Neural progenitor cell (in vitro differentiated cells): ENCODE measurements around the gene OTOP2. TPM values are rescaled to one million over a fixed set of nuclear protein-coding genes. Genes with fewer than 3 reads are reported as not detected.
"Not testable (repeated sequence)": the region's sequence is repeated elsewhere in the genome, so short reads cannot be mapped to it uniquely, and the experiment has no call there.

Experiments
- DNase-seq: peaks from one replicate; pipeline ENCODE4 v3.0.0-alpha.2; 2016; ENCODE audit warnings: low spot score
- H2AFZ ChIP-seq: fragments of 200-600 bp; sonication (generic); replicated peaks from 2 replicates; pipeline ENCODE4 v1.6.1; 2016; ENCODE audit warnings: antibody characterized with exemption
- H3F3A ChIP-seq: fragments of 200-600 bp; sonication (generic); 2 replicates; pipeline ENCODE4 v1.6.1; 2016; ENCODE audit warnings: antibody characterized with exemption, low read depth
- H3K27ac ChIP-seq: fragments of 200-600 bp; sonication (generic); 2 replicates; pipeline ENCODE4 v1.5.1; 2016; ENCODE audit warnings: mild to moderate bottlenecking
- H3K27me3 ChIP-seq: fragments of 200-600 bp; sonication (generic); 2 replicates; pipeline ENCODE4 v1.6.1; 2016; ENCODE audit warnings: mild to moderate bottlenecking, moderate library complexity
- H3K36me3 ChIP-seq: fragments of 200-600 bp; sonication (generic); 2 replicates; pipeline ENCODE4 v1.5.1; 2016
- H3K4me1 ChIP-seq: fragments of 200-600 bp; sonication (generic); 2 replicates; pipeline ENCODE4 v1.6.1; 2016; ENCODE audit warnings: mixed run types
- H3K4me2 ChIP-seq: fragments of 200-600 bp; sonication (generic); 2 replicates; pipeline ENCODE4 v1.6.1; 2016
- H3K4me3 ChIP-seq: fragments of 200-600 bp; sonication (generic); 2 replicates; pipeline ENCODE4 v1.5.1; 2016
- H3K79me2 ChIP-seq: fragments of 200-600 bp; sonication (generic); 2 replicates; pipeline ENCODE4 v1.6.1; 2016; ENCODE audit warnings: low read depth
- H3K9ac ChIP-seq: fragments of 200-600 bp; sonication (generic); 2 replicates; pipeline ENCODE4 v1.6.1; 2016
- H3K9me3 ChIP-seq: fragments of 200-600 bp; sonication (generic); 2 replicates; pipeline ENCODE4 v1.5.1; 2016; ENCODE audit warnings: low read depth
- H4K20me1 ChIP-seq: fragments of 200-600 bp; sonication (generic); 2 replicates; pipeline ENCODE4 v1.6.1; 2016; ENCODE audit warnings: low read depth
- H3K27ac Mint-ChIP-seq: 3 replicates; pipeline ENCODE4 v1.8.0; 2021; ENCODE audit warnings: mixed read lengths
- H3K27me3 Mint-ChIP-seq: 2 replicates; pipeline ENCODE4 v1.8.0; 2022; ENCODE audit warnings: low read depth, mild to moderate bottlenecking, inconsistent platforms, moderate library complexity, mixed read lengths; ENCODE audit not compliant: insufficient read depth
- H3K36me3 Mint-ChIP-seq: 3 replicates; pipeline ENCODE4 v1.8.0; 2021; ENCODE audit warnings: mixed read lengths
- H3K4me1 Mint-ChIP-seq: 3 replicates; pipeline ENCODE4 v1.8.0; 2021; ENCODE audit warnings: mixed read lengths
- H3K4me3 Mint-ChIP-seq: 3 replicates; pipeline ENCODE4 v1.8.0; 2021; ENCODE audit warnings: mild to moderate bottlenecking, moderate library complexity, mixed read lengths
- H3K9me3 Mint-ChIP-seq: 3 replicates; pipeline ENCODE4 v1.8.0; 2020; ENCODE audit warnings: mixed read lengths
- EZH2 ChIP-seq: fragments of 200-600 bp; sonication (generic); IDR thresholded peaks from 2 replicates; pipeline ENCODE4 v1.6.1; 2017; ENCODE audit warnings: antibody characterized with exemption, mild to moderate bottlenecking, moderate library complexity
- EZH2phosphoT487 ChIP-seq: fragments of 200-600 bp; sonication (generic); IDR thresholded peaks from 2 replicates; pipeline ENCODE4 v1.6.1; 2017; ENCODE audit warnings: antibody characterized with exemption
- total RNA-seq: library from RNA; depleted of rRNA; stranded (reverse); fragments of >200 nt; gene quantifications from 2 replicates; pipeline ENCODE4 v1.2.3, GENCODE V29; 2015; ENCODE audit warnings: low replicate concordance
- TF ChIP-seq, protein P1 (sequence below): fragments of 200-600 bp; sonication (generic); IDR thresholded peaks from 2 replicates; pipeline ENCODE4 v1.5.1; 2017; ENCODE audit warnings: antibody characterized with exemption, mild to moderate bottlenecking

The OTOP2 gene
- total RNA-seq, 1 donor from 2014 or later: not detected

GRCh38 chr17:74981979-74982662, 58.0 kb downstream of the OTOP2 start:
- Histone ChIP-seq H2AFZ (peak overlapping the region; percentile 74), H3K9me3 (no peaks in the 10 kb centered on the region), H3K9ac (no peak overlapping the region), H4K20me1 (no peaks in the 10 kb centered on the region), H3K4me2 (peak overlapping the region; percentile 89), H3F3A (peaks cover 19% of the 10 kb centered on the region), H3K27ac (no peak overlapping the region), H3K4me1 (peaks cover 3% of the 10 kb centered on the region), H3K79me2 (no peaks in the 10 kb centered on the region), H3K36me3 (no peaks in the 10 kb centered on the region), H3K27me3 (peaks cover 23% of the 10 kb centered on the region), H3K4me3 (peak overlapping the region; percentile 59)
- peak; percentile 95 for DNase-seq
- Mint-ChIP-seq H3K27ac (peak overlapping the region; percentile 80), H3K36me3 (no peaks in the 10 kb centered on the region), H3K9me3 (no peaks in the 10 kb centered on the region), H3K4me3 (peak overlapping the region; percentile 90), H3K27me3 (peaks cover 15% of the 10 kb centered on the region), H3K4me1 (peaks cover 11% of the 10 kb centered on the region)
- TF ChIP-seq, protein P1, sequence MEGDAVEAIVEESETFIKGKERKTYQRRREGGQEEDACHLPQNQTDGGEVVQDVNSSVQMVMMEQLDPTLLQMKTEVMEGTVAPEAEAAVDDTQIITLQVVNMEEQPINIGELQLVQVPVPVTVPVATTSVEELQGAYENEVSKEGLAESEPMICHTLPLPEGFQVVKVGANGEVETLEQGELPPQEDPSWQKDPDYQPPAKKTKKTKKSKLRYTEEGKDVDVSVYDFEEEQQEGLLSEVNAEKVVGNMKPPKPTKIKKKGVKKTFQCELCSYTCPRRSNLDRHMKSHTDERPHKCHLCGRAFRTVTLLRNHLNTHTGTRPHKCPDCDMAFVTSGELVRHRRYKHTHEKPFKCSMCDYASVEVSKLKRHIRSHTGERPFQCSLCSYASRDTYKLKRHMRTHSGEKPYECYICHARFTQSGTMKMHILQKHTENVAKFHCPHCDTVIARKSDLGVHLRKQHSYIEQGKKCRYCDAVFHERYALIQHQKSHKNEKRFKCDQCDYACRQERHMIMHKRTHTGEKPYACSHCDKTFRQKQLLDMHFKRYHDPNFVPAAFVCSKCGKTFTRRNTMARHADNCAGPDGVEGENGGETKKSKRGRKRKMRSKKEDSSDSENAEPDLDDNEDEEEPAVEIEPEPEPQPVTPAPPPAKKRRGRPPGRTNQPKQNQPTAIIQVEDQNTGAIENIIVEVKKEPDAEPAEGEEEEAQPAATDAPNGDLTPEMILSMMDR: peak; percentile 16
- TF ChIP-seq EZH2phosphoT487 (no peak), EZH2 (peak; percentile 39)

- H3K4me2 ChIP-seq: peak overlapping the region; percentile 89
- peak; percentile 40 for DNase-seq
- not testable (repeated sequence) for H3K9me3 ChIP-seq, H3K36me3 Mint-ChIP-seq, H3K9ac ChIP-seq, H3K4me1 ChIP-seq, H4K20me1 ChIP-seq, H3K27ac ChIP-seq, H3K79me2 ChIP-seq, H3K9me3 Mint-ChIP-seq, H3K36me3 ChIP-seq
- H2AFZ ChIP-seq: peak overlapping the region; percentile 74
- Mint-ChIP-seq H3K4me1 (peaks cover 13% of the 10 kb centered on the region), H3K4me3 (peak overlapping the region; percentile 90), H3K27me3 (peaks cover 15% of the 10 kb centered on the region), H3K27ac (peak overlapping the region; percentile 63)
- H3K27me3 ChIP-seq: peaks cover 16% of the 10 kb centered on the region
- peaks cover 20% of the 10 kb centered on the region for H3F3A ChIP-seq
- H3K4me3 ChIP-seq: peak overlapping the region; percentile 59
These were observed 58.7 kb downstream of the OTOP2 start for GRCh38 chr17:74982663-74983313.

Other genes starting within 250 kb of the OTOP2 start
- not detected in 2 replicates for gene CD300LF, start 211.3 kb upstream of the OTOP2 start, total RNA-seq
- gene RAB37, start 187.0 kb upstream of the OTOP2 start, total RNA-seq: 1.5 and 4.3 TPM in 2 replicates
- gene NHERF1, start 175.6 kb upstream of the OTOP2 start, total RNA-seq: 27.1 and 63.8 TPM in 2 replicates
- 68.9 and 75.3 TPM in 2 replicates for gene NAT9, start 147.9 kb upstream of the OTOP2 start, total RNA-seq
- gene GRIN2C, start 64.4 kb upstream of the OTOP2 start, total RNA-seq: 0.03 TPM in 1 of 2 replicates, not detected in the other
- gene FDXR, start 51.3 kb upstream of the OTOP2 start, total RNA-seq: 7.4 and 25.3 TPM in 2 replicates
- gene FADS6, start 30.6 kb upstream of the OTOP2 start, total RNA-seq: 0.36 TPM in 1 of 2 replicates, not detected in the other
- 0.25 TPM in 1 of 2 replicates, not detected in the other for gene USH1G, start 1.0 kb upstream of the OTOP2 start, total RNA-seq
- not detected in 2 replicates for gene OTOP3, start 11.6 kb downstream of the OTOP2 start, total RNA-seq
- gene HID1, start 48.5 kb downstream of the OTOP2 start, total RNA-seq: 3.5 and 5.0 TPM in 2 replicates
- gene CDR2L, start 63.4 kb downstream of the OTOP2 start, total RNA-seq: 4.0 and 15.8 TPM in 2 replicates
- gene MRPL58, start 88.4 kb downstream of the OTOP2 start, total RNA-seq: 50.8 and 52.8 TPM in 2 replicates
- gene ATP5PD, start 122.7 kb downstream of the OTOP2 start, total RNA-seq: 209 and 268 TPM in 2 replicates
- gene KCTD2, start 123.0 kb downstream of the OTOP2 start, total RNA-seq: 28.9 and 32.9 TPM in 2 replicates
- 3.4 and 19.9 TPM in 2 replicates for gene SLC16A5, start 163.7 kb downstream of the OTOP2 start, total RNA-seq
- 1.9 and 4.3 TPM in 2 replicates for gene ARMC7, start 185.7 kb downstream of the OTOP2 start, total RNA-seq
- gene NT5C, start 207.5 kb downstream of the OTOP2 start, total RNA-seq: 45.8 and 117 TPM in 2 replicates
- 236 and 286 TPM in 2 replicates for gene JPT1, start 230.2 kb downstream of the OTOP2 start, total RNA-seq